SK-N-DZ (cell line): ENCODE results near the gene VWA2.

ENCODE experiments used
- DNase-seq: peaks from one replicate; pipeline ENCODE4 v3.0.0-alpha.2; 2015; ENCODE audit warnings: low spot score

The VWA2 gene

GRCh38 chr10:114276066-114276465, 37.0 kb downstream of the VWA2 start:
- no peak for DNase-seq

- DNase-seq, result no peak
Observed at GRCh38 chr10:114276671-114277070, 37.6 kb downstream of the VWA2 start.

- no peak for DNase-seq
Observed at GRCh38 chr10:114278140-114278883, 39.3 kb downstream of the VWA2 start.

GRCh38 chr10:114278884-114279191, 39.8 kb downstream of the VWA2 start:
- no peak for DNase-seq

GRCh38 chr10:114279289-114279688, 40.2 kb downstream of the VWA2 start:
- no peak for DNase-seq

GRCh38 chr10:114279901-114280644, 41.0 kb downstream of the VWA2 start:
- no peak for DNase-seq

- no peak for DNase-seq
Observed at GRCh38 chr10:114281006-114281405, 42.0 kb downstream of the VWA2 start.

GRCh38 chr10:114281461-114281860, 42.4 kb downstream of the VWA2 start:
- DNase-seq, result no peak

- no peak for DNase-seq
Observed at GRCh38 chr10:114282526-114282925, 43.5 kb downstream of the VWA2 start.

GRCh38 chr10:114283091-114283490, 44.0 kb downstream of the VWA2 start:
- DNase-seq, result no peak

GRCh38 chr10:114283535-114284234, 44.6 kb downstream of the VWA2 start:
- no peak for DNase-seq

GRCh38 chr10:114284346-114285071, 45.5 kb downstream of the VWA2 start:
- DNase-seq, result no peak

- no peak for DNase-seq
Observed at GRCh38 chr10:114285961-114286441, 46.9 kb downstream of the VWA2 start.

- DNase-seq, result no peak
Observed at GRCh38 chr10:114286921-114287320, 47.9 kb downstream of the VWA2 start.

GRCh38 chr10:114288424-114289095, 49.5 kb downstream of the VWA2 start:
- DNase-seq, result no peak

GRCh38 chr10:114289096-114289436, 50.0 kb downstream of the VWA2 start:
- no peak for DNase-seq

GRCh38 chr10:114290038-114290437, 51.0 kb downstream of the VWA2 start:
- DNase-seq, result no peak

- no peak for DNase-seq
Observed at GRCh38 chr10:114291076-114291475, 52.0 kb downstream of the VWA2 start.

- DNase-seq, result no peak
Observed at GRCh38 chr10:114291516-114291915, 52.5 kb downstream of the VWA2 start.

- no peak for DNase-seq
Observed at GRCh38 chr10:114293075-114293474, 54.0 kb downstream of the VWA2 start.

GRCh38 chr10:114294549-114294948, 55.5 kb downstream of the VWA2 start:
- no peak for DNase-seq
